Measurements from ENCODE around the gene FTO. TPM values are rescaled to one million over a fixed set of nuclear protein-coding genes. Genes with fewer than 3 reads are reported as not detected.

The FTO gene
- polyA plus RNA-seq, 3 donors: 16.8 to 51.0 (median 37.7) TPM

- no peak overlapping the region for H2AFZ ChIP-seq (ENCODE audit: insufficient read depth, low read depth, low read length, poor library complexity, severe bottlenecking)
- no peaks in the 10 kb centered on the region for H3K36me3 ChIP-seq (replicated peaks in 1 of 2; ENCODE audit: control insufficient read depth in 1 of 2, insufficient read depth in 2 of 2, low read length in 2 of 2)
- Mint-ChIP-seq H3K27ac (no peak overlapping the region), H3K9me3 (peaks cover 0 to 4% (median 0%) of the 10 kb centered on the region in 7 donors), H3K27me3 (ENCODE audit: low read depth in 3 of 3) (peaks cover 0 to 1% (median 0%) of the 10 kb centered on the region in 3 donors), H3K36me3 (peaks cover 3 to 4% of the 10 kb centered on the region in 2 donors), H3K4me1 (peaks cover 37% of the 10 kb centered on the region), H3K4me3 (no peak overlapping the region)
- H3K4me3 ChIP-seq (replicated peaks in 1 of 3; ENCODE audit: low read depth in 2 of 3, low read length in 3 of 3): no peak overlapping the region
- no peak for TF ChIP-seq CTCF (IDR thresholded peaks at IDR 0.05)
- no CpG with 5 or more reads among the region's 3 CpGs for WGBS (ENCODE audit: insufficient coverage)
- H3K4me2 ChIP-seq (replicated peaks; ENCODE audit: extremely low read depth, low read length, poor library complexity, severe bottlenecking): no peak overlapping the region
- no peak overlapping the region for H3K27ac ChIP-seq (ENCODE audit: low read depth in 1 of 2, low read length in 2 of 2)
- H3K27me3 ChIP-seq (ENCODE audit: control insufficient read depth in 2 of 2, insufficient read depth in 2 of 2, low read length in 2 of 2): no peaks in the 10 kb centered on the region
- H3K4me1 ChIP-seq (ENCODE audit: control insufficient read depth in 1 of 2, insufficient read depth in 2 of 2, low read length in 2 of 2): peaks cover 25 to 29% of the 10 kb centered on the region in 2 donors
- H4K20me1 ChIP-seq (ENCODE audit: insufficient read depth, low read length): no peaks in the 10 kb centered on the region
- H3K79me2 ChIP-seq (ENCODE audit: insufficient read depth, low read length): peaks cover 13% of the 10 kb centered on the region
- DNase-seq: no peak
- no peaks in the 10 kb centered on the region for H3K9me3 ChIP-seq (replicated peaks in 1 of 2; ENCODE audit: control insufficient read depth in 1 of 2, insufficient read depth in 1 of 2, low read length in 2 of 2)
- H3K9ac ChIP-seq (ENCODE audit: insufficient read depth, low read length, poor library complexity, severe bottlenecking): no peak overlapping the region
- intact Hi-C loops (cut with micrococcal nuclease): no loop called here
Observed at GRCh38 chr16:53779186-53779585, 75.2 kb downstream of the FTO start.

- Histone ChIP-seq H3K4me1 (ENCODE audit: control insufficient read depth in 1 of 2, insufficient read depth in 2 of 2, low read length in 2 of 2) (peaks cover 19 to 20% of the 10 kb centered on the region in 2 donors), H3K27ac (ENCODE audit: low read depth in 1 of 2, low read length in 2 of 2) (no peak overlapping the region), H3K36me3 (replicated peaks in 1 of 2; ENCODE audit: control insufficient read depth in 1 of 2, insufficient read depth in 2 of 2, low read length in 2 of 2) (no peaks in the 10 kb centered on the region), H3K9ac (ENCODE audit: insufficient read depth, low read length, poor library complexity, severe bottlenecking) (no peak overlapping the region), H3K4me3 (replicated peaks in 1 of 3; ENCODE audit: low read depth in 2 of 3, low read length in 3 of 3) (no peak overlapping the region), H3K9me3 (replicated peaks in 1 of 2; ENCODE audit: control insufficient read depth in 1 of 2, insufficient read depth in 1 of 2, low read length in 2 of 2) (no peaks in the 10 kb centered on the region), H3K79me2 (ENCODE audit: insufficient read depth, low read length) (peaks cover 13% of the 10 kb centered on the region), H2AFZ (ENCODE audit: insufficient read depth, low read depth, low read length, poor library complexity, severe bottlenecking) (no peak overlapping the region), H3K27me3 (ENCODE audit: control insufficient read depth in 2 of 2, insufficient read depth in 2 of 2, low read length in 2 of 2) (no peaks in the 10 kb centered on the region), H4K20me1 (ENCODE audit: insufficient read depth, low read length) (no peaks in the 10 kb centered on the region), H3K4me2 (replicated peaks; ENCODE audit: extremely low read depth, low read length, poor library complexity, severe bottlenecking) (no peak overlapping the region)
- intact Hi-C loops (cut with micrococcal nuclease): no loop called here
- DNase-seq: no peak
- Mint-ChIP-seq H3K27me3 (ENCODE audit: low read depth in 3 of 3) (peaks cover 0 to 2% (median 1%) of the 10 kb centered on the region in 3 donors), H3K9me3 (peaks cover 0 to 4% (median 0%) of the 10 kb centered on the region in 7 donors), H3K4me1 (peaks cover 30% of the 10 kb centered on the region), H3K27ac (no peak overlapping the region), H3K36me3 (peaks cover 2 to 4% of the 10 kb centered on the region in 2 donors), H3K4me3 (no peak overlapping the region)
- no peak for TF ChIP-seq CTCF (IDR thresholded peaks at IDR 0.05)
- 91% methylated on average over 1 of the region's 3 CpGs for WGBS (ENCODE audit: insufficient coverage)
Observed at GRCh38 chr16:53780051-53780450, 76.1 kb downstream of the FTO start.

Data from CD14-positive monocyte (primary cell).